HT-29 (cell line): ENCODE measurements around the gene CROCC2. TPM values are rescaled to one million over a fixed set of nuclear protein-coding genes. Genes with fewer than 3 reads are reported as not detected.

ENCODE experiments used
- DNase-seq: peaks from one replicate; pipeline ENCODE4 v3.0.0-alpha.2; 2015; ENCODE audit warnings: low spot score
- total RNA-seq: library from RNA; depleted of rRNA; stranded (reverse); fragments of >200 nt; shearing (Covaris generic); gene quantifications from 2 replicates; pipeline ENCODE4 v1.2.3, GENCODE V29; 2014

Gene CROCC2
- total RNA-seq, 1 experiment from 2014 or later: not detected

DNA sequence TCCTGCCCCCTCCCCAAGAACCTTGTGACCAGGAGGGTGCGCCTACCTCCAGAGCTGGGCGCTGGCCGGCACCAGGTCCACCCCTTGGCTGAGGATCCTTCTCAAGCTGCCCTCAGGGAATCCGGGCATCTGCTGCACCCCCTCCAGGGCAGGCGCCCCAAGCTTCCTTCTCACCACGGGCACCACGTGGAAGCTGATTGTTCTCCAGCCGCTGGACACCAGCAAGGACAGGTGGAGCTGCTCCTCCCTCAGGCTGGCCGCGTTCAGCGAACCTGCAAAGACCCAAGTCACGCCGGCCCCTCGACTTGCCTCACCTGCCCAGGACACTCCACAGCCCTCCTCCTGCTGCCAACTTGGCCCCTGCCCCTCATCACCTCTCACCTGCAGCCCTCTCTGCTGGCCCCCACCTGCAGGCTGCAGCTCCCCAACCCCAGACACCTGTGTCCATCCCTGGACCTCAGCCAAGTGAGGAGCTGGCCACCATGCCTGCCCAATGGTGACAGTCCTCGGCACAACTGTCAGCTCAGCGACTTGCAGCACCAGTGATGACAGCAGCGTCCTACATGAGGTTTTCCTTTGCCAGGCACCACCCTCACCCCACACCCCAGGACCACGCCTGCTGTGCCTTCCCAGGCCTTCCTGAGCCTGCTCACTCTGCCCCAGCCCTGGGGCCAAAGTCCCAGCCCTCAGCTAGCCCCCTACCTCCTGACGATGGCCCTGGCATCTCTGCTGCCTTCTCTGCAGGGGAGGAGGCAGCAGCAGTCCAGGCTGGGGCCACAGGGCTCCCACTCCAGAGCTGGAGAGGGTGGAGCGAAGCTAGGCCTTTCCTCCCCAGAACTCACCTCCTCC lies 14.4 kb upstream of the CROCC2 start:
- DNase-seq: peak; percentile 41

DNA sequence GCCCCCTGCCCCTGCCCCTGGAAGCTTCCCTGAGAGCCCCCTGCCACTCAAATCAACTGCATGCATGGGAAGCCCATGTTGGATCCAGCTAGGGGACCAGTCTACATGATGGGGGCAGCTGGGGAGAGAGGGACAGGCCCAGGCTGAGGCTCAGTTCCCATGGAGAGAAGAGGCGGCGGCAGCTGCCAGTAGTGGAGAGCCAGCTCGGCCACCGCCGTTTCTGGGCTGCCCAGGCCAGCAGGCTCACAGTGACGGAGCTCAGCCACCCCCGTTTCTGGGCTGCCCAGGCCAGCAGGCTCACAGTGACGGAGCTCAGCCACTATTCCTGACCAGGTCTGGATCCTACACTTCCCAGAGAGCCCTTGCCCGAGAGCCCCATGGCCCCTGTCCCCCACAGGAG lies 13.8 kb upstream of the CROCC2 start:
- no peak for DNase-seq

- no peak for DNase-seq
These were observed 13.2 kb upstream of the CROCC2 start for GRCh38 chr2:240892925-240893324.

GRCh38 chr2:240893363-240893844 lies 12.7 kb upstream of the CROCC2 start:
- DNase-seq: peak; percentile 49

DNA sequence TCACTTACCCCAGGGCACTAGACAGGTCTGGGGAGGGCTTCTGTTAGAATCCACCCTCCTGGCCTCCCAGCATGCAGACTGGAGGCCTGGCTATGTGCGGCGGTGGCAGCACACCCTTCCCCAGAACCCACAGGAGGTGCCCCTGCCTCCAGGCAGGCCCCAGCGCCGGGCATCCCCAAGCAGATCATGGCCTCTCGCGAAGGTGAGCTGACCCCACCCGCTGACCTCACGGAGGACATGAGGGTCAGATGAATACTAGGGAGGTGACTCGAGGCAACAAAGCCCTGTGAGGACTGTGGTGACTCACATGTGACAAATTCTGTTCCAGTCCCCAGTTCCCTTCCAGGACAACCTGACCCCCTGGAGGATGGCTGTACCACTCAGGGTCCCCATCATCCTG lies 12.1 kb upstream of the CROCC2 start:
- no peak for DNase-seq

- DNase-seq: no peak
These were observed 11.1 kb upstream of the CROCC2 start for GRCh38 chr2:240894836-240895558.

- peak; percentile 59 for DNase-seq
These were observed 10.3 kb upstream of the CROCC2 start, which contains the start of gene MAB21L4 for GRCh38 chr2:240895656-240896388. Gene MAB21L4 (minus strand): TSS chr2:240896156. CDS start chr2:240895997, 159 bp downstream.

- DNase-seq: peak; percentile 28
These were observed 9.7 kb upstream of the CROCC2 start for GRCh38 chr2:240896394-240896793.

DNA sequence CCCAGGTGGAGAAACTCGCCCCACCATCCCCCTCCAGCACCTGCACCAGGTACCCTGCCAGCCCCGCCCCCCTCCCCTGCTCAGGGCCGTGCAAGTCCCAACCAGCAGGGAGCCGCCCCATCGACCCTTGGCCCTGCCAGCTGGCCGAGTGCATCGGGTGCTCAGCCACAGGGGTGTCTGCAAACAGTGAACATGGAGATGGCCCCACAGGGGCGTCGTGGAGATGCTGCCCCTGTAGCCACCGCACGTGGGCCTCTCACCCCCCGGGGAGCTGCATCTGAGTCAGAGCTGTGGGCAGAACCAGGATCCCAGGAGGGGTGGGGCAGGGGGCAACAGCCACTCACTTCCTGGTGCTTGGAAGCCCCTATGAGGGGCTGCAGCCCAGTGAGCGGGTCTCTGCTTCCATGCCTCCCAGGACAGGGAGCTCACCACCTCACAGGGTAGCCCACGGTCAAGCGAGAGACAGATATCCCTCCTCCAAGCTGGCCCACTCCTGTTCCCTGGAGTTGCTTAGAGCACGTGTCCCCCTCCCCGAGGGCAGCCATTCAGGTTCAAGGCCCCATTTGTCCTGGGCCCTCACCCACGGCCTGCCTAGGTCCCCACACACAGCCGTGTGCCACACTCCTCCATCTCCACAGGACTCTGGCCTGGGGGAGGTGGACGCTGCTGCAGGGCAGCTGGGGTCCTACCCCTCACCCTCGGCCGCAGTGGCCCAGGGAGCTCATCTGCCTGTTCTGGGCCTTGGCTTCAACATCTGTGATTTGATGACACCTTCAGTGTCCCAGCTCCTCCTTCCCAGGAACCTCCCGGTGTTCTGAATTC lies 9.1 kb upstream of the CROCC2 start:
- peak; percentile 62 for DNase-seq

GRCh38 chr2:240898108-240898730 lies 7.9 kb upstream of the CROCC2 start:
- peak; percentile 74 for DNase-seq

- DNase-seq: no peak
These were observed 7.2 kb upstream of the CROCC2 start for GRCh38 chr2:240898731-240899467.

DNA sequence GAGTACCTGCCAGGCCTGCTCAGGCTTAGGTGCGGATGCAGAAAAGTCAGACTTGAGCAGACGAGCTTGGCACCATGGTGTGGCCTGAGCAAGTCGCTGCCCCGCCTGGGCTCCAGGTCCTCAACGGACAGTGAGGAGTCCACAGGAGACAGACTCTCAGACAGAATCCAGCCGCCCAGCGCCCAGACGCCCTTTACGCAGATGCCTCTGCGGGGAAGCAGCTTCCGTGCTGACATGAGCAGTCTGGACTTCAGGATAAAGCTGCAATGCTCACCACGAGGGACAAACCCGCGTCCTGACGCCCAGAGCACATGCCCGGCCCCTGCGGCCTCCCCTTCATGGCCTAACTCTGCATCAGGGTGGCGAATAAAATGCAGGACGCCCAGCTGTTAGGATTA lies 6.7 kb upstream of the CROCC2 start:
- no peak for DNase-seq

DNA sequence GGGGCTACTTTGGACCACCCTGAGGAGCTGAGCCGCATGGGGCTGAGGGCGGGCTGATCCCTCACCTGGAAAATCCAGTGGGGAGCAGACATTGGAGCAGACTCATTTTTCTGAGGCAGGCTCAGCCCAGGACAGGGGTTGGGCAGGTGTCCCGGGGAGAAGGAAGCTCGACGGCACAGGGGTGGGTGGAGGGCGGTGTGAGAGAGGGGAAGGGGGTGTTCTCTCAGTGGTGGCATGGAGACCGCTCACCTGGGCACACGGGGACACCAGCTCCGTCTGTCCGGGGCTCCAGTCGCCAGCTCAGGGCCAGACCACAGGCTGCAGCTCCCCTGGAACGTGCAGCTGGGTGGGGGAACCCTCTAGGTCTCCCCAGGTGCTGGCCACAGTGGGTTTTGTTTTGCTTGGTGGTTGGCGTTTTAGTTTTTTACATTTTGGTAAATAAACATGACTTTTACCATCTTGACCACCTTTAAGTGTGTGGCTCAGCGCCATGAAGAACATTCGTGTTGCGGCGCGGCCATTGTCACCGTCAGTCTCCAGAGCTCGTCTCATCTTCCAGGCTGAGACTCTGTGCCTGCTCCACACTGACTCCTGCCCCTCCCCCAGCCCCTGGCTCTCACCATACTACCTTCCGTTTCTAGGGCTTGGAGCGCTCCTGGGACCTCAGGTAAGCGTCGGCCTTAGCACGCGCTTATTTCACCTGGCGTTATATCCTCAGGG lies 5.8 kb upstream of the CROCC2 start:
- DNase-seq: no peak

GRCh38 chr2:240901986-240902614 lies 4.0 kb upstream of the CROCC2 start:
- DNase-seq: no peak

GRCh38 chr2:240902615-240903041 lies 3.5 kb upstream of the CROCC2 start:
- DNase-seq: no peak

DNA sequence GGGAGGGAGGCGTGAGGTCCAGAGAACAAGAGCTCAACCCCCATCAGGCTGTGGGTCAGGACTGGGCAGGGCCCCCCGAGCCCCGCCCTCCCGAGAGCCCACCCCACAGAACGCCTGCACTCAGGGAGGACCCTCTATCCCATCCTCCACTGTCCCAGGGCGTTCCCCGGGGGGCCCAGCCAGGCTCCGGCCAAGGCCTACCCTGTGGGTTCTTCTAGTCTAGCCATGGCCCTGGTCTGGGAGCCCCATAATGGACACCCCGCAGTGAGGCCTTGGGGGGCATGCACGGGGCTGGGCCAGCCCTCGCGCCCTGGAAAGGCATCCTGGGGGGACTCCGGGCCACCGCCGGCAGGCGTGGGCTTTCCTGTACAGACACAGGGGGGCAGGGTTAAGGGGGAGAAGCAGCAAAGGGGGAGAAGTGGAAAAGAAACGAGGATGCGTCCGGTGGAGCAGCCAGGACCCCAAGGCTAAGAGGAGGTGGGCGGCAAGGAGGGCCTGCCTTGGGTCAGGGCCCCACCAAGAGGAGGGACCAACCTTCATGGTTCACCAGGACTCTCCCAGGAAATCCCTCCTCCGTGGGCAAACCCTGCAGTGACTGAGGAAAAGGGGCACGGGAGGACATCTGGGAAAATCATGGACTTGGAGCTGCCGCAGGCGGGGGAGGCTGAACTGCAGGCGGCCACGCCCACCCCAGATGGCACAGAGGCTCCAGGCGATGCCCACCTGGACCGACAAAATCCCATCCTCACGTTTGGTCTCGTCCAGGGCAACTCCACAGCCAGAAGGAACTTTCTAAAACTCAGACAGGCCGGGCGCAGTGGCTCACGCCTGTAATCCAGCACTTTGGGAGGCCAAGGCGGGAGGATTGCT lies 2.7 kb upstream of the CROCC2 start:
- DNase-seq: no peak
